Stomach (tissue), 9 donors: ENCODE data around the gene SLC38A2. TPM values are rescaled to one million over a fixed set of nuclear protein-coding genes. Genes with fewer than 3 reads are reported as not detected.
A peak's percentile ranks its signal among the peaks of the same experiment; 100 is the strongest.

Experiments
- DNase-seq, 2 donors: peaks; one replicate each; pipeline versions ENCODE4 v3.0.0 to v3.0.0-alpha.2; 2013 to 2019
- H3K27ac ChIP-seq, 5 donors: fragments of 200-600 bp in 4 of 5; sonication (generic) in 4 of 5; one replicate each; pipeline ENCODE4 v1.5.1; 2013 to 2019; ENCODE audit warnings: mild to moderate bottlenecking in 1 of 5, moderate library complexity in 1 of 5
- H3K27me3 ChIP-seq, 3 donors: fragments of 200-600 bp; sonication (generic); one replicate each; pipeline ENCODE4 v1.5.1; 2017 to 2019; ENCODE audit warnings: mixed run types in 1 of 3
- H3K36me3 ChIP-seq, 4 donors: fragments of 200-600 bp; sonication (generic); 1 replicate in 3 of 4; 2 replicates in 1 of 4; pipeline ENCODE4 v1.5.1; 2016 to 2019
- H3K4me1 ChIP-seq, 4 donors: fragments of 200-600 bp; sonication (generic); one replicate each; pipeline ENCODE4 v1.5.1; 2016 to 2019
- H3K4me3 ChIP-seq, 4 donors: fragments of 200-600 bp; sonication (generic) in 3 of 4; one replicate each; pipeline ENCODE4 v1.5.1; 2016 to 2019; ENCODE audit warnings: mild to moderate bottlenecking in 1 of 4
- H3K9me3 ChIP-seq, 4 donors: fragments of 200-600 bp; sonication (generic); one replicate each; pipeline ENCODE4 v1.5.1; 2016 to 2019
- CTCF ChIP-seq, 7 experiments: fragments of 450-650 bp in 4 of 7; fragments of 200-600 bp in 3 of 7; sonication (generic) in 3 of 7; IDR thresholded peaks; one replicate each; pipeline ENCODE4 v1.5.1; 2016 to 2019; ENCODE audit warnings: antibody characterized with exemption in 7 of 7, control low read depth in 2 of 7, mild to moderate bottlenecking in 1 of 7
- EP300 ChIP-seq: sonication (generic); formaldehyde crosslinking; IDR thresholded peaks from one replicate; pipeline ENCODE4 v1.6.1; 2017; ENCODE audit warnings: antibody characterized with exemption
- POLR2A ChIP-seq, 4 donors: fragments of 450-650 bp; IDR thresholded peaks; one replicate each; pipeline ENCODE4 v1.6.1; 2016; ENCODE audit warnings: antibody characterized with exemption in 4 of 4, control low read depth in 2 of 4, mild to moderate bottlenecking in 1 of 4, moderate library complexity in 1 of 4
- POLR2AphosphoS5 ChIP-seq, 3 donors: sonication (generic); formaldehyde crosslinking; IDR thresholded peaks; one replicate each; pipeline ENCODE4 v1.6.1; 2016; ENCODE audit warnings: antibody characterized with exemption in 3 of 3
- WGBS, 5 donors: extraction: QIAGEN DNeasy Blood & Tissue Kit in 3 of 5; methylation state at CpG; one replicate each; pipeline versions ENCODE4 v1.1.5 to v1.1.7; 2013 to 2018; 5-methylcytosine and 5-hydroxymethylcytosine counted together
- intact Hi-C: fragments of 100-400 bp; cut with DNase I; formaldehyde crosslinking; loops from one replicate; pipeline ENCODE4 v1.15.1; 2023; ENCODE audit warnings: low total_unique reads
- polyA plus RNA-seq, 3 donors: library from polyadenylated mRNA; stranded (reverse); fragments of 200-250 nt; gene quantifications; one replicate each; pipeline ENCODE4 v1.2.3, GENCODE V29; 2013
- total RNA-seq, 5 donors: library from RNA; depleted of rRNA; stranded (reverse); fragments of >200 nt; gene quantifications; one replicate each; pipeline versions ENCODE4 v1.1.0 to v1.2.3, GENCODE V29; 2014 to 2016
- donor health status: healthy with polysubstance abuse.
- donor health status: Bipolar disorder and iron deficiency.
- donor health status: healthy.

The SLC38A2 gene
- total and polyA plus RNA-seq, 8 donors = 26.6 to 716 (median 157) TPM

GRCh38 chr12:46376579-46376978 is 4.0 kb upstream of the SLC38A2 start:
- no peak overlapping the region for H3K4me3 ChIP-seq
- no peaks in the 10 kb centered on the region for H3K36me3 ChIP-seq
- no peaks in the 10 kb centered on the region for H3K9me3 ChIP-seq
- no peaks in the 10 kb centered on the region for H3K27me3 ChIP-seq
- TF ChIP-seq POLR2AphosphoS5 (IDR thresholded peaks at IDR 0.05) = peak in 1 of 3 donors; percentile 11
- no peak for TF ChIP-seq EP300
- DNase-seq = no peak
- intact Hi-C loops = no loop called here
- H3K4me1 ChIP-seq = peaks cover under 1 to 13% (median 9%) of the 10 kb centered on the region in 4 donors
- no peak overlapping the region for H3K27ac ChIP-seq
- 80 to 100% (median 90%) methylated on average over 1 of the region's 1 CpG for WGBS, 5 donors

GRCh38 chr12:46374711-46375110 is 2.1 kb upstream of the SLC38A2 start:
- Histone ChIP-seq H3K4me1 (peaks cover 0 to 22% (median 13%) of the 10 kb centered on the region in 4 donors), H3K9me3 (no peaks in the 10 kb centered on the region), H3K36me3 (peaks cover 11 to 15% (median 14%) of the 10 kb centered on the region in 4 donors), H3K27me3 (no peaks in the 10 kb centered on the region), H3K27ac (peak overlapping the region in 2 of 5 donors; percentile 99 to 100), H3K4me3 (no peak overlapping the region)
- TF ChIP-seq EP300 (no peak), POLR2AphosphoS5 (IDR thresholded peaks at IDR 0.05) (no peak), CTCF (IDR thresholded peaks at IDR 0.05) (no peak), POLR2A (IDR thresholded peaks at IDR 0.05) (no peak)
- 92 to 96% (median 93%) methylated on average over 4 of the region's 4 CpGs for WGBS, 5 donors
- DNase-seq = no peak
- intact Hi-C loops = no loop called here

GRCh38 chr12:46374310-46374709 is 1.7 kb upstream of the SLC38A2 start:
- Histone ChIP-seq H3K27me3 (no peaks in the 10 kb centered on the region), H3K4me1 (peaks cover 4 to 26% (median 17%) of the 10 kb centered on the region in 4 donors), H3K9me3 (no peaks in the 10 kb centered on the region), H3K27ac (peak overlapping the region in 4 of 5 donors; percentile 99 to 100 (median 99)), H3K4me3 (peak overlapping the region in 1 of 4 donors; percentile 95), H3K36me3 (peaks cover 15 to 19% (median 18%) of the 10 kb centered on the region in 4 donors)
- intact Hi-C loops = no loop called here
- 29 to 60% (median 44%) methylated on average over 1 of the region's 1 CpG for WGBS, 5 donors
- DNase-seq = no peak
- TF ChIP-seq CTCF (IDR thresholded peaks at IDR 0.05) (no peak), EP300 (no peak), POLR2A (IDR thresholded peaks at IDR 0.05) (no peak), POLR2AphosphoS5 (IDR thresholded peaks at IDR 0.05) (no peak)

- Histone ChIP-seq H3K9me3 (no peaks in the 10 kb centered on the region), H3K4me3 (peak overlapping the region; percentile 94 to 100 (median 96)), H3K27me3 (no peaks in the 10 kb centered on the region), H3K4me1 (peaks cover 11 to 33% (median 24%) of the 10 kb centered on the region in 4 donors), H3K27ac (peak overlapping the region; percentile 99 to 100 (median 99)), H3K36me3 (peaks cover 20 to 26% (median 26%) of the 10 kb centered on the region in 4 donors)
- WGBS, 5 donors = 16 to 21% (median 16%) methylated on average over 37 of the region's 37 CpGs
- TF ChIP-seq EP300 (no peak), POLR2AphosphoS5 (IDR thresholded peaks at IDR 0.05) (peak in 2 of 3 donors; percentile 4 to 40)
- DNase-seq = peak; percentile 51 to 84
- intact Hi-C loops = no loop called here
These were observed 1.0 kb upstream of the SLC38A2 start for GRCh38 chr12:46373301-46374296.

GRCh38 chr12:46371718-46372543 is 642 bp downstream of the SLC38A2 start:
- Histone ChIP-seq H3K4me3 (peak overlapping the region; percentile 94 to 100 (median 96)), H3K4me1 (peaks cover 26 to 50% (median 41%) of the 10 kb centered on the region in 4 donors), H3K9me3 (no peaks in the 10 kb centered on the region), H3K27ac (peak overlapping the region; percentile 99 to 100 (median 99)), H3K36me3 (peaks cover 33 to 43% (median 42%) of the 10 kb centered on the region in 4 donors), H3K27me3 (no peaks in the 10 kb centered on the region)
- peak; percentile 72 to 83 for DNase-seq
- 0 to 1% (median 0%) methylated on average over 57 to 74 of the region's 74 CpGs for WGBS, 5 donors
- intact Hi-C loops = no loop called here
- no peak for TF ChIP-seq POLR2AphosphoS5 (IDR thresholded peaks at IDR 0.05)
- TF ChIP-seq EP300 = no peak
- peak in 1 of 7 experiments; percentile 6 for TF ChIP-seq CTCF (IDR thresholded peaks at IDR 0.05)
